Fibroblast of villous mesenchyme (primary cell): ENCODE measurements around the gene CHERP. TPM values are rescaled to one million over a fixed set of nuclear protein-coding genes. Genes with fewer than 3 reads are reported as not detected.
A peak's percentile ranks its signal among the peaks of the same experiment; 100 is the strongest.

Experiments used
- DNase-seq: peaks from one replicate; pipeline ENCODE4 v3.0.0-alpha.2; 2010; ENCODE audit warnings: low read depth
- H3K4me3 ChIP-seq: 2 replicates; pipeline ENCODE4 v1.5.1; 2011; ENCODE audit warnings: low read depth, mild to moderate bottlenecking, low read length
- total RNA-seq: library from RNA; depleted of rRNA; stranded (reverse); fragments of >200 nt; gene quantifications from 2 replicates; pipeline ENCODE4 v1.2.3, GENCODE V29; 2012
- TF ChIP-seq, protein P1 (sequence below): IDR thresholded peaks from 2 replicates; pipeline ENCODE4 v1.5.1; 2012; ENCODE audit warnings: low read depth, mild to moderate bottlenecking, low read length; ENCODE audit not compliant: insufficient read depth

Gene CHERP
- total RNA-seq, 1 donor = 6.5 TPM

DNA sequence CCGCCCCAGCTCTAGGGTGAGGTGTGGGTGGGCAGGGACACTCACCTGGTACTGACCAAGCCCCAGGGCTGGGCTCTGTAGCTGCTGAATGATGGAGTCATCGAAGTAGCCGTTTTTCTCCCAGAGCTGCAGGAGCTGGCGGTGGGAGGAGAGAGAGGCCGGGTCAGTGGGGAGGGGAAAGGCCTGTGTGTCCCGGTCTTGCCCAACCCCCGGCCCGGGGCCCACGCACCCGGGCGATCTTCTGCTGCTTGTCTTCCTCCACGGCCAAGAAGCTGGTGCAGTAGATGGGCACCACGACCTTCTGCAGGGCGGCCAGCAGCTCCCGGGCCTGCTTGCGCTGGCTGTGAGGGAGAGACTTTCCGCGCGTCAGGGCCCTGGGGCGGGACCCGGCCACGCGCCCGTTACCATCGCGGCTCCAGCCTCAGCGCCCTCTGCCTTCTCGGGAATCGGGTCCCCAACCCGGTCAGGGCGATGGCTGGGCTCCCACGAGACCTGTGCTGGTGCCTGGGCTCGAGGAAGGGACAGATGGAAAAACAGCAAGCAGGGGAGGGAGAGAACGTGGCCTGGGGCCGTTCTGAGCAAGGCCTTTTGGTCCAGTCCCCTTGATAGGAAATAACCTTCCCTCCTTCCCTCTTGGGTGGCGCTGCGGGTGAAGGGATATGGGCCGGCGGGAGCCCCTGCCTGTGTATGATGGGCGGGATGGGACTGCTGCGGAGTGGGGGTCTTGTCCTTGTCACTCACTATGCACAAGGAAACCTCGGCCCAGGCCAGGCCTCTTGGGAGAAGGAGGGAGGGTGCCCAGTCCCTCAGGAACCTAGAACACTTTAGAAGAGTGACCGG, 11.5 kb downstream of the CHERP start:
- no peak overlapping the region for H3K4me3 ChIP-seq
- DNase-seq = no peak
- TF ChIP-seq, protein P1, sequence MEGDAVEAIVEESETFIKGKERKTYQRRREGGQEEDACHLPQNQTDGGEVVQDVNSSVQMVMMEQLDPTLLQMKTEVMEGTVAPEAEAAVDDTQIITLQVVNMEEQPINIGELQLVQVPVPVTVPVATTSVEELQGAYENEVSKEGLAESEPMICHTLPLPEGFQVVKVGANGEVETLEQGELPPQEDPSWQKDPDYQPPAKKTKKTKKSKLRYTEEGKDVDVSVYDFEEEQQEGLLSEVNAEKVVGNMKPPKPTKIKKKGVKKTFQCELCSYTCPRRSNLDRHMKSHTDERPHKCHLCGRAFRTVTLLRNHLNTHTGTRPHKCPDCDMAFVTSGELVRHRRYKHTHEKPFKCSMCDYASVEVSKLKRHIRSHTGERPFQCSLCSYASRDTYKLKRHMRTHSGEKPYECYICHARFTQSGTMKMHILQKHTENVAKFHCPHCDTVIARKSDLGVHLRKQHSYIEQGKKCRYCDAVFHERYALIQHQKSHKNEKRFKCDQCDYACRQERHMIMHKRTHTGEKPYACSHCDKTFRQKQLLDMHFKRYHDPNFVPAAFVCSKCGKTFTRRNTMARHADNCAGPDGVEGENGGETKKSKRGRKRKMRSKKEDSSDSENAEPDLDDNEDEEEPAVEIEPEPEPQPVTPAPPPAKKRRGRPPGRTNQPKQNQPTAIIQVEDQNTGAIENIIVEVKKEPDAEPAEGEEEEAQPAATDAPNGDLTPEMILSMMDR = no peak

DNA sequence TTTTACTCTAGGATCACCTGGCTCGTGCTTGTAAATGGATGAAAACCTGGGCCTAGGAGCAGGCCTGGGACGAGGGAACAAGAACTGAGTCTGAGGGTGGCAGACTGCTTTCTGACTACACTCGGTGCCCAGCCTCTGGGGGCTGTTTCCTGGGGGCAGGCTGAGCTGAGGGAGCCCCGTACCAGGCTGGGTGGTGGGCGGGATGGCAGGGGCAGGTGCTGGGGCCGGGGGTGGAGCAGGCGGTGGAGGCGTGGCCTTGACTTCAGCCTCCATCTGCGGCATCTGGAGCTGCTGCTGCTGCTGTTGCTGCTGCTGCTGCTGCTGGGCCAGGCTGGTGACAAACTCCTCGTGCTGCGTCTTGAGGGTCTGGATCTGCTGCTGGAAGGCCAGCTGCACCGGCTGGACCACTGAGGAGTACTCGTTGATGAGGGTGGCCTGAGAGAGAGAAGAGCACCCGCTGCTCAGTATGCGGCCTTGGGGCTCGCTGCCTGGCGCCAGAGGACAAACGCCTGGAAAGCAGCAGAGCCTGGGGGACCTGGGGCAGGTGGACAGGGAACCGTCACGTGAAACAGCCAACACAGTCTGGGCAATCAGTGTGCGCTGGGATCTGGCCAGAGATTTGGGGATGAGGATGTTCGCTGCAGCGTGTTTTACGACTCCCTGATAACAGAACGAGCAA, 12.6 kb downstream of the CHERP start:
- H3K4me3 ChIP-seq = no peak overlapping the region
- DNase-seq = no peak
- TF ChIP-seq, protein P1 = no peak

DNA sequence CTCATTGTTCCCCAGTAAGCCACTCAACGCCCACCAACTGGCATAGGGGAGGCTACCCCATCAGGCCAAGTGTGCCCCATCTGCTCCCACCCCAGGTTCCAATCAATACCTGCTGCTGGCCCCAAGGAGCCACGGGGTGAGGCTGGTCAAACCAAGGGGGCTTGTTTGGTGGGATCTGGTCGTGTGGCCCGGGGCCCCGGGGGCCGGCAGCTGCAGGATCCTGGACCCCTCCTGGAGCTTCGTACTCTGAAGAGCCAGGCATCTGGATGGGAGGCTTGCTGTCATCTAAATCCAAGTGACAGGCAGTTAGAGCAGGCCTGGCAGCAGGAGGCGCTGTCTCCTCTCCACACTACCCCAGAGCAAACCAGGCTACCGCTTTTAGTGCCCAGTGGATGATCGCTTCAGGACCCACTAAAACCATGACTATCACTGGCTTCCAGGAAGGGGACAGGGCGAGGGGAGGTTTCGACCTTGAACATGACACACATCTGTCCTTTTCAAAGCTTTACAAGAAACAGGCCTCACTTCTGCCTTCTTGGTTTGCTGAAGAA, 14.2 kb downstream of the CHERP start:
- peak; percentile 13 for DNase-seq
- TF ChIP-seq, protein P1 = peak; percentile 43
- H3K4me3 ChIP-seq = no peak overlapping the region

DNA sequence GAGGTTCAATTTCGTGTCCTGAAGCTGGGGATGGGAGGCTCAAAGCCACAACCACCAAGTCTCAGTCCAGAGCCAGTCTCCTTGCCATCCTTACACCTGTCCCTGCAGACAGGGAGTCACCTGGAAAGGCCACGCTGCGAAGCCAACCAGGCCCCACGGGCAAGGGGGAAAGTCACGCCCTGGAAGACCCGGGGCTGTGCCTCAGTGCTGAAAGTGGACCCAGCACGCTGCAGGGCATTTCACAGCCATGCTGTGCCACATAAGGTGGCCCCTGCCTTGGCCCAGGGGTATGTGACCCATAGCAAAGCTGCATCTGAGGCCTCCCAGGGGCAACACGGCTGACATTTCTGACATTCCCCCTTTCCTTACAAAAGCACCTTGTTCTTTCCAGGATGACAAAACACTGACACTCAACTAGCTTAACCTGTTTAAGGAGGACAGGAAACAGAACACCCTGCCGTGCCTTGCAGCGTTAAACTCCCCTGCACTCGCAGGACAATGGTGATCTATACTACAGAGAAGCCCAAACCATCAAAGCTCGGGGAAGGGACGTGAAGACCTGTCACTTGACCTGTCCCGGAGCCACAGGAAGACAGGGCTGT, 14.8 kb downstream of the CHERP start:
- DNase-seq = no peak
- H3K4me3 ChIP-seq = no peak overlapping the region
- TF ChIP-seq, protein P1 = no peak

DNA sequence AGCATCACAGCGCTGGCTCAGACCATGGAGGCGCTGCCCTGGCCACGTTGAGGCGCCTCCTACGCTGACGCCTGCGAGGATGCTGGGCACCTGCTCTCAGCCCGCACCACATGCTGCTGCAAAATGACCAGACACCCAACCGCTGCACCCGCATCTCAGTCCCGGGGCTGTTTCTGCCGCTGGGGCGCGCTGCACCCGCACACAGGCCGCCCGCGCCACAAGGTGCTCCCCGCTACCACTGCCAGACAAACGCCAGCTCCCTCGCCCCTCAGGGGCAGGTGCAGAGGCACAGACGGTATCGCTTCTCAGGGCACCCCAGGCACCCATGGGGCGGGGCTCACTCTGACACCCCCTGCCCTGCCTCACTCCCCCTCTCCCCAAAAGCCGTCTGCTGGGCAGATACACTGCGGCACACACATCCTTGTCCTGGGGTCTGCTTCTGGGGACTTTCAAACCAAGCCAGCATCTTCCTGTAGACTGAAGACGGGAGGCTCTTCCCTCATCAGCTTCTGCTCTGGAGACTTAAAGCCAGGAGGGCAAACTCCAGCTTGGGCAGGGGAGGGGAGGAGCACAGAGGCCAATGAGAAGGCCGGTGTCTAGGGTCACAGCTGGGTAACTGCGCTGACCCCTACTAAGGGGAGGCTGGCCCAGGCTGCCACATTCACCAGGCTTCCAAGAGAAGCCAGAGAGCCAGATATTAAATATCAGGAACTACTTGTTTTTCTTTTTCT, 16.3 kb downstream of the CHERP start:
- no peak overlapping the region for H3K4me3 ChIP-seq
- TF ChIP-seq, protein P1 = no peak
- DNase-seq = no peak

DNA sequence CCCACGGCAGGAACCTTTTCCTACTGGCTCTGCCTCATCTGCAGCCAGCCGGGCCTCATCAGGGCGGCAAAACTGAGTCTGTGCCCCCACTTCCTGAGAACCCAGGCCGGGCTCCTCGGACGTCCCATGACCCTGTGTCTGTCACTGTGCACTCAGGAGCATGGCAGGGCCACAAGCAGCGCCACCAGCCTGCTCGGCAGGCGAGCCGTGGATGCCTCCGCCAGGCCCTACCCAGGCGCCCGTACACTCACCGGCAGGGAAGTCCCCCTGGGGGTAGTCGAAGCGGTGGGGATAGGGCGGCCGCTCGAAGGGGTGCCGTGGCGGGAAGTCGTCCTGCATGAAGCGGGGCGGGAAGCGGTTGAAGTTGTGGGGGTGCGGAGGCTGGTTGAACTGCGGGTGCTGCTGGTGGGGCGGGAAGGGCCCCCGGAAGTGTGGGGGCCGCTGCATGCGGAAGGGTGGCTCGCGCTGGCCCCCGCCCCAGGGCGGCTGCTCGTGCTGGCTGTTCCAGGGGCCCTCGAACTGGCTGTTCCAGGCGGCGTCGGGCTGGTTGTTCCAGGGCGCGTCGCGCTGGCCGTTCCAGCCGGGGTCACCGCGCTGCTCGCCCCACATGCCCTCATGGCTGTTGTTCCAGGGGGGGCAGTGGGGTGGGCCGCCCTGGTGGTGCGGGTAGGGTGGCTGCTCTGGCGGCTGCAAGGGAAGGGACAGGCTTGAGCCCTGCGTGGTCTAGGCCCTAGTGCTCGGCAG, 17.1 kb downstream of the CHERP start:
- no peak for DNase-seq
- TF ChIP-seq, protein P1 = no peak
- no peak overlapping the region for H3K4me3 ChIP-seq
